Superior temporal gyrus (tissue), 1 donor: Measurements from ENCODE around the gene EIF4G3.
"Not testable (repeated sequence)": the region's sequence is repeated elsewhere in the genome, so short reads cannot be mapped to it uniquely, and the experiment has no call there.

Source experiments
- DNase-seq: peaks from one replicate; pipeline ENCODE4 v3.0.0-alpha.2; 2016; ENCODE audit errors: extremely low spot score

Gene EIF4G3

GRCh38 chr1:20949871-20950590, 226.7 kb downstream of the EIF4G3 start:
- no peak for DNase-seq

GRCh38 chr1:20948101-20948500, 228.6 kb downstream of the EIF4G3 start:
- peak; percentile 21 for DNase-seq

GRCh38 chr1:20947409-20947808, 229.3 kb downstream of the EIF4G3 start:
- DNase-seq: no peak

DNA sequence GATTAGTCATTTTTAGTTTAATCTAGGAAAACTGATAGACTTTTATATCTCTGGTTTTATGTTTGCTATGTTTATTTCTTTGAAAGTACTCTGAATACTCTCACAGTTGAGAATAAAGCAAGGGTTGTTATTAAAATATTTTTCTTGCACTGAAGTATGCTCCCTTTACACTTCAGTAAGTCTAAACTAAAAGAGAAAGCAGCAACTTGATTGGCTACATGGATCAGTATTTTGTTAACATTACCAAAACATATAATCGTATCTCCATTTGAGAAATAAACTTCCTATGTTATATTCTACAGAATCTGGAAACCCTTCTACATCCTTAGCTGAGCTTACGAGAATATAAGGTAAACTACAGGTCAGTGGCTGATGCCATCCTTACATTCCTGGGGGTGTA, 240.1 kb downstream of the EIF4G3 start:
- no peak for DNase-seq

DNA sequence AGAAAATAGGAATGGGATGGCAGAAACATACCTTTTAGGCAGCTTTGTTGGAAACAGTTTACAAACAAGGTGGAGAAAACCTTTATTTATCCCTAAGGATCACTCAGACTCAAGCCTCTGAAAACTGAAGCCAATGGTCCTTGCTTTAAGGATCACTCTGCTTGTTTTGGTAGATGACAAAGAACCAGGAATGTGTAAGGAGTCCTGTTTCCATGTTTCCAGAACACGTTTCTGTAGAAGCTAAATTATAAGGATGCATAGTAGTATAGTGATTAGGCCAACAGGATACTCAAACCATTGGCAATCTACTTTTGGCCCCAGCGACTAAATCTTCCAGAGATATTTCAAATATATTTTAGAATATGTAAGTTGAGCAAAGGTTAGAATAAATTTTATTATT, 240.5 kb downstream of the EIF4G3 start:
- DNase-seq: no peak

GRCh38 chr1:20935717-20936116, 241.0 kb downstream of the EIF4G3 start:
- no peak for DNase-seq

- no peak for DNase-seq
Observed at GRCh38 chr1:20932437-20932977, 244.2 kb downstream of the EIF4G3 start.

GRCh38 chr1:20931930-20932436, 244.7 kb downstream of the EIF4G3 start:
- DNase-seq: no peak

DNA sequence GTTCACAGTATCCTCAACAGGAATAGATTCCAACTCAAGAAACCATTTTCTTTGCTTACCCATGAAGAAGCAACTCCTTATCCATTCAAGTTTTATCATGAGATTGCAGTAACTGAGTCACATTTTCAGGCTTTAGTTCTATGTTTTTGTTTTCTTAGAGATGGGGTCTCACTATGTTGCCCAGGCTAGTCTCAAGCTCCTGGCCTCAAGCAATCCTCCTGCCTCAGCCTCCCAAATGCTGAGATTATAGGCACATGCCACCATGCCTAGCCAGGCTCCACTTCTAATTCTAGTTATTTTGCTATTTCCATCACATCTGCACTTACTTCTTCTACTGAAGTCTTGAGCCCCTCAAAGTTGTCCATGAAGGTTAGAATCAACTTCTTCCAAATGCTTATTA, 246.3 kb downstream of the EIF4G3 start:
- DNase-seq: no peak

DNA sequence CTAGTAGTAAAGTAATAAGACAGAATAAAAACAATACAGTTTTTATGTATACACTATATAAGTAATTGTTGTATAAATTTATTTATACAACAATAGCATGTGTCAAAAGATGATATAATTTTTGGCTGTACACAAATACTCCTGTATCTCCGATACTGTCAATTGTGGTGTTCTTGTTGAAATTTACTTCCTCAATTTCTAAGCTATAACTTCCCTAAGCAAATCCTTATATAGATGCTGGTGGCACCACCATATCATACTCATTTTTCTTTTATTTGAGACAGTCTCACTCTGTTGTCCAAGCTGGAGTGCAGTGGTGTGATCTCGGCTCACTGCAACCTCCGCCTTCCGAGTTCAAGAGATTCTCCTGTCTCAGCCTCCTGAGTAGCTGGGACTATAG, 248.6 kb downstream of the EIF4G3 start:
- no peak for DNase-seq

GRCh38 chr1:20921285-20921684, 255.4 kb downstream of the EIF4G3 start:
- DNase-seq: no peak

DNA sequence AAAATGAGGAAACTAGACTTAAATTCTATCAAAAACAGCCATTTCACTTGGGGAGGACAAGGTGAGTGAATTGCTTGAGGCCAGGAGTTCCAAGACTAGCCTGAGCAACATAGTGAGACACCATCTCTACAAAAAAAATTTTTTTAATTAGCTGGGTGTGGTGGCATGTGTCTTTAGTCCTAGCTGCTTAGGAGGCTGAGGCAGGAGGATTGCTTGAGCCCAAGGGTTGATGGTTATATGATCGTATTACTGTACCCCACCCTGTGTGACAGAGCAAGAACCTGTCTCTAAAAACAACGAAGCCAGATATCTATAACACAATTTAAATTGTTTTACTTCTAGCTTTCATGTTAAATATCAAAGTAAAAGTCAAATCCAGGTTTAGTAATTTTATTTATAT, 263.5 kb downstream of the EIF4G3 start:
- no peak for DNase-seq

GRCh38 chr1:20907526-20907925, 269.2 kb downstream of the EIF4G3 start:
- DNase-seq: not testable (repeated sequence)

GRCh38 chr1:20903437-20903836, 273.3 kb downstream of the EIF4G3 start:
- no peak for DNase-seq

DNA sequence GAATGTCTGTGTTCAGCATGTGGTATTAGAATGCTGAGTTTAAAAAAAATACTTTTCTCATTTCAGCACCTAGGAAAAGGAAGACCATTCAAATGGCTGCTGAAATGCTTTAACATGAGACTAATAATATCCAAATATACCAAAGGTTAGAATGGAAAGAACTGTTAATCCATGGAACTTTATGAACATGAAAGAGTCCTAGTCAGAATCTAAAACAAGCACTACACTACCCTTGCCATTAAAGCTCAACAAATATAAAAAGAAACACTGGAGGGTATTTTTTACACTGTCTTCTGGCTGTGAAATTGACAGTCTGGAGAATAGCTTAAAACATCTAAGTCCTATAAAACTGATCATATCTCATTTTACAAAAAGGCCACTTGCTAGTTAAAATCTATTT, 276.6 kb downstream of the EIF4G3 start:
- no peak for DNase-seq

DNA sequence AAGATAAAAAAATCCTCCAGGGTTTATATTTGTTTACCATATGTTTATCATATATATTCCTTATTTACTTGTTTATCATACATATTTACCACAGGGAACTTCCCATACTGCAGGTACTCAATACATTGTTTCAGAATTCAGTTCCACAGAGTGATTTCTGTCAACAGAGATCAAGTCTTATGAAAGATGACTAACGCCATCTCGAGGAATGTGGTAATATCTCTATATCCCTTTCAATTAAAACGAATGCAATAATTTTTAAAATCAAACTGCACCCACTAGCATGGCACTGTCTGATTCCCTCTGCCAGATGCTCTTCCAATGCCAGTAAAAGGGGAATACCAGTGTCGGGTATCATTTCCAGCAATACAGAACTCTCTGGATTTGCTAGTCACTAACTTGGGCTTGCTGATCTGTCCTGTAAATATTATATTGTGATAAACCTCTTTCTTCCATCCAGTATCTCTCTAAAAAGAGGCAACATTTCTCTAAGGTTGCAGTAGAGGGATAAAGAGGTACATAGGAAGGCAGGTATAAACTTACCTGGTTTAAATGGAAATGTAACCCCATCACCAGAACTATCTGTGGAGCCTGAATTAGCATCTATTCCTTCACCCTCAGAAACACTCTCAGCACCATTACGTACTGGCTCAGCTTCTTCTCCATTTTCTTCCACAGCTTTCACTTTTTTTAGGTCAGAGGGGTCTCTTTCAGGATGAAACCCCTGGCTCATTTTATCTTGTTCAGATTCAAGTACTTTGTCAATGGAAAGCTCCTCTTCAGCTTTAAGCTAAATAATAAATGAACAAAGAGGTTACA, 277.3 kb downstream of the EIF4G3 start:
- no peak for DNase-seq

- no peak for DNase-seq
Observed at GRCh38 chr1:20896826-20897225, 279.9 kb downstream of the EIF4G3 start.

DNA sequence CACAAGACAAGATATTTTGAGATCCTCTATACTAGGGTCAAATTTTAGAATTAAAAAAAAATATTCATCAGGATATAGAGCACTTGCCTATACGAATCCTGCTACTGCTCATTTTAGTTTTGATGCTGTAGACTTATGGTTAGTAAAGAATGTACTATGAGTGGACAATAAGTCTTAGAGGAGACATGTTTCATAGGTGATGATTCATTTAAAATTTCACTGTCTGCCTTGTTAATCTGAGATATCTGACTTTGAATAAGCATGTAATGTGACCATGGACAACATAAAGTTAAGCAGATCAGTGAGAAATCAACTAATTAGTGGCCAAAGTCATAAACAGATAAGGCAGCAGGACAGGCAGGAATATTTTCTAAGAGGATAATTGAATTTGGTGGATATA, 282.8 kb downstream of the EIF4G3 start:
- no peak for DNase-seq

DNA sequence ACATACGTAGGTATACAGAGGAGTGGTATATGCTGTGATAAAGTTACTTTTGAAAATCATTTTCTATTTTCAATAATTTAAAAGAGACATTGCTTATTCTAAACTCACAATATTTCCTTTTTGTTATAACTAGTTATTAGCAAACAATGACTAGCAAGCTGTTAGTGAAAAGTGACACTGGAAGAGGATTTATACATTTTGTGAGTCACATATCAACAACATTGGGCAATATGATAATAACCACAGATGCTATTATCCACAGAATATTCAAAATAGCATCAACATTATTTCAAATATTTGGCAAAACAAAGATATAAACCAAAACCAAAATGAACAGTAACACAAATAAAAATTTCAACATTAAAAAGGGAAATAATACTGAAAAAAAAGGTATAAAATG, 285.6 kb downstream of the EIF4G3 start:
- no peak for DNase-seq

DNA sequence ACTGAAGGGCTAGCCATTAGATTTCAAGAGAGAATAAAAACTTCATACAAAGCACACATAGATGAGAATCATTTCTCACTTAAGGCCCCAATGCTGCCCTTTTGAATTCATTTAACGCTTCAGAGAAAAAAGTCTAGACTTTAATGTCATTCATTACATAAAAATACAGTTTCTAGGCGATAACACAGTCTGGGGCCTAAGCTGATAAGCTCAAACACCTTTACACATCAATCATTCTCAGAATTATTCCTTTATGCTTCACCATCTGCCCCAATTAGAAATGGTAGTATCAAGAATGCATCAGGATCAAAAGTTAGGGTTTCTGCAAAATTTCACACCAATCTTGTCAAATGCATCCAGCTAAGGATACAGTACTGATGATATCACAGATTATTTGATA, 289.5 kb downstream of the EIF4G3 start:
- DNase-seq: no peak

DNA sequence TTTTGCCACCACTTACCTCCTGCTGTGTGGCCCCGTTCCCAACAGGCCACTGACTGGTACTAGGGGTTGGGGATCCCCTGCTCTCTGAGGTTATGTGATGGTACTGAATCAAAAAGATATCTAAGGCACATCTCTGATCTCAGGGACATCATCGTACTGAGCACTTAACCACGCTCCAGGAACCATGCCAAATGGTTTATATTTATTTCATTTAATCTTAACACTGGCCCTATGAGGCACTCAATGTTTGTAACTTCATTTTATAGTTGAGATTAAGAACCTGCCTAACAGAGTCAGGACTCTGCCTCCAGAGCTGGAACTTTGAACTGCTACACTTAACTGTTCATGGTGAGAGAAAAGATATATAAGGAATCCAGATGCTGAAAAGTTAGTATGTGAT, 291.6 kb downstream of the EIF4G3 start:
- DNase-seq: no peak

DNA sequence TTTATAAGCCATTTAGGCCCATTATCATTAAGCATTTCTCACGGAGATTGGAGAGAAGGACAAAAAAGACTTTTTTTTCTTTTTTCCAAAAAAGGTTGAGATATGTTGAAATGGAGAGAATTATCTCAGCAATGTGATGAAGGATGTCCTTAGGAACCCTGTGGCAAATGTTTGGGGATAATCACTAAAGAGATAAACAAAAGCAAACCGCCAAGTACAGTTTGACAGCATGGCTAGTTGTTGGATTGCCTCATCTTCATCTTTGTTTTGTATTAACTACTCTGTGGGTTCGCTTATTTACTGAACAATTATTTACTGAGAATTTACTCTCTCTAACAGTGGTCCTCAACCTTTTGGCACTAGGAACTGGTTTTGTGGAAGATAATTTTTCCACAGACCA, 292.2 kb downstream of the EIF4G3 start:
- no peak for DNase-seq

GRCh38 chr1:20883766-20884165, 292.9 kb downstream of the EIF4G3 start:
- no peak for DNase-seq
